Middle frontal gyrus (tissue), 1 donor: ENCODE measurements around the gene PEAK1.
A peak's percentile ranks its signal among the peaks of the same experiment; 100 is the strongest.

ENCODE experiments used
- DNase-seq: peaks from one replicate; pipeline ENCODE4 v3.0.0-alpha.2; 2015; ENCODE audit warnings: low spot score; ENCODE audit errors: extremely low spot score

Gene PEAK1

DNA sequence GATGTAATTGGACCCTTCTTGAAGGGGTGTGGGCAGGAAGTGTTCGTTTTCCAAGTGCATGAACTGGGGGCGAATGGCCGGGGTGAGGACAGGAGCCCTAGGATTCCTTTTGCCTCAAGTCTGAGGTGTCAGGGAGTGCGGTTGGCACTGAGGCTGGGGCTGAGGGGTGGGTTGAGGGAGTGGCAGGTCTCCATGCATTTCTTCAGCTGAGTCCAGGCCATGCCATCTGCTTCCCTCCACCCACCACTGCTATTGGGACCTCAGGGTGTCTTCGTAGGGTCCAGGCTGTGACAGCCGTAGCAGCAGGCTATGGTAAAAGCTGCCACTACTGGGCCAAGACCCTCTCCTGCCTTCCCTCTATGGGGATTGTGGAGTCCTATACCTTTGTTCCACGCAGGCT is 323.4 kb downstream of the PEAK1 start:
- DNase-seq, result no peak

DNA sequence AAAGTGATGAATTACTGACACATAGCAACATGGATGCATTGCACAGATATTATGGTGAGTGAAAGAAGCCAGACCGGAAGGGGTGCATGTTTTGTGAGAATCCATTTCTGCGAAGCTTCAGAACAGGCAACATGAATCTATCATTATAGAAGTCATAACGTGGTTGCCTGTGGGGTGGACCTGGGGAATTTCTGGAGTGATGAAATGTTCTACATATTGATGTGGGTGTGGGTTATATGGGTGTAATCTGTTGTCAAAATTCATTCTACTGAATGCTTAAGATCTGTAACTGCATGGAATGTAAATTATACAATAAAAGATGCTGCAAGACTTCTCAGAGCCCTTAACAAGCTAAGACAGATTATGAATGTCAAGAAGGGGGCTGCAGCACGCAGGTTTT is 323.8 kb downstream of the PEAK1 start:
- DNase-seq, result no peak

- no peak for DNase-seq
Observed at GRCh38 chr15:77094397-77095030, 325.4 kb downstream of the PEAK1 start.

DNA sequence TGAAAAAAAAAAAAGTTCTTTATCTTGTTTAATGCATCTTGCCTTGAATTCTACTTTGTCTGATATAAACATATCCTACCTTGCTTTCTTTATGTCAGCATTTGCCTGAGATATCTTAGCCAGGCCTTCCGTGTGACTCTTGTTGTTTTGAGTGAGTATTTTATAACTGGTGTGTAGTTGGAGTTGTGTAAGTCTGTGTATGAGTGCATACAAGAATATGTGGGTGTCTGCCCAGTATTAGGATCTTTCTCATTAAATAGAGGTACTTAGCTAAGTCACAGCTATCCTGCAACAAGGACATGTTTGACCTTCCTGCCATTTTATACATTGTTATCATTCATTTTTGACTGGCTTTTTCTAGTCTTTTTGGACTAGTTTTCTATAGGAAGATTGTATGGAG is 326.5 kb downstream of the PEAK1 start:
- no peak for DNase-seq

GRCh38 chr15:77091097-77091496 is 328.8 kb downstream of the PEAK1 start:
- DNase-seq, result no peak

- no peak for DNase-seq
Observed at GRCh38 chr15:77087213-77087612, 332.7 kb downstream of the PEAK1 start.

DNA sequence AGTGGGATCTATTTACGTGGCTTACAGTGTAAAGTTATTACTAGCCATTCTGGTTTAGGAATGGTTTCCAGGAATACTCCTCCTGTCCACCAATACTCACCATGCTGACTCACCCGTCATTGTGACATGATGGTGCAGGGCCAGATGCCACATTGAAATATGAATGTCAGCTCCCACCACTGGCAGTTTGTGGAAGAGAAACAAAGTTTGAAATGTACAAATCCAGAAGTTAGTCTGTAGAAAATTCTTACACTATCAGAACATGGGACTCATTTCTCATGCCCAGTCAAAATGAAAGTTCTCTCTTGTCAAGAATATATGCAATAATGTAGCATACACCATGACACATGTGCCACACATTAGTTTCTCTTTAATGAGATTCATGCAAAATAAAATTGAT is 334.6 kb downstream of the PEAK1 start:
- DNase-seq, result no peak

DNA sequence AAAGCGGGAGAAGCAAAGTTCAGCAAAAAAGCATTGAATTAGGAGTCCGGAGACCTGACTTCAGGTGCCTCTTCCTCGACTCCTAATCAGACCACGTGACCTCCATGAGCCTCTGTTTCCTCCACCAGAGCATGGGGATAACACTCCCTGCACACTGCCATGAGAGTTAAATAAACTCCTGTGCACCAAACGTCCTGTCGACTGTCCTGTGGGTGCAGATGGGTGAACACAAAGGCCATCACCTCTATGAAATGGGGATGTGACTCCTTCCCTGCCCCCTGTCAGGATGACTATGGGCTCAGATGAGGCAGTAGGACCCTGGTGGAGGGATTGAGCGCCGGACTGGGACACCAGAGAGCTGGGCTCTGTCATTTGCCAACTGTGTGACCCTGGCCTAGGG is 335.5 kb downstream of the PEAK1 start:
- DNase-seq, result no peak

DNA sequence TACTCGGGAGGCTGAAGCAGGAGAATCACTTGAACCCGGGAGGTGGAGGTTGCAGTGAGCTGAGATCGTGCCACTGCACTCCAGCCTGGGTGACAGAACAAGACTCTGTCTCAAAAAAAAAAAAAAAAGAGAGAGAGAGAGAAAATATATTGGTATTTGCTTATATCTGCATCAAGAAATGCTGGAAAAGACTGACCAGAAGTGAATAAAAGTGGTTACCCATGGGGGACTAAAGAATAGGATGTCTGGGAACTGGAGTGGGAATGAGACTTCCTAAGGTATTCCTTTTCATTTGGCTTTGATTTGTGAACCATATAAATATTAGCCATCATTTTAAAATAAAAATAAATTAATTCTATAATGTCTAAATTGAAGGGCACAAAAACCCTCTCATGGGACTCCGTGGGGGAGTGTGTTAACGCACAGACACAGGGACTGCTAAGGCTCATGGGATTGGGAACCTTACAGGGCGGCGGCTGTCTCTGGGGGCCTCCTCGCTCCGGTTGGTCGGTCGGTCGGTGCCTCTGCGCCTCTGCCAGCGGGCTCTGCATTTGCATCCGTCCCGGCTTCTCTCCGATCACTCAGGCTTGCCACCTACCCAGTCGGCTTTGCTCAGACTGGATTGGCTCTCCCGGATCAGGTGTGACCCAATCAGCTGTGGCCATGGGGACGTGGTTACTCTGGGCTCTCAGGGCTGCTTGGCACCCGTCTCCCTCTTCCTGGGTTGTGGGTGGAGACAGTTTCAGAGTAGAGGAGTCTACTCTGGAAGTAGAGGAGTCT is 336.3 kb downstream of the PEAK1 start:
- DNase-seq, result peak; percentile 82

GRCh38 chr15:77081971-77082370 is 337.9 kb downstream of the PEAK1 start:
- no peak for DNase-seq

- no peak for DNase-seq
Observed at GRCh38 chr15:77076323-77076915, 343.5 kb downstream of the PEAK1 start.

DNA sequence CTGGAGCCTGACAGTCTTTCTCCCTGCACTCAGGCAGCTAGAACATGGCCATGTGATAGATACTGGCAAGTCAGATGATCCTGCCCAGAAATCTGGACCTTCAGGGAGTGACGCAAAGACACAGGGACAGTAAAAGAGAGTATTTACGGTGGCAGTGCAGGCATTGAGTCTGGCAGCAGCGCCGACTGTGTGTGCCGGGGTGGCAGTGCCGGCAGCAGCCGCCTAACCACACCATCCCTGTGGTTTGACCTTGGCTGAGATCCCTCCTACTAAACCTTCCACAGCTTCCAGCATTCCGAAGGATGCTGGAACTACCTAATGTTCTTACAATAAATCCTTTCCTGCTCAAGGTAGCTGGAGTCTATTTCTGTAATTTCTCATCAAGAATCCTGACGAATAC is 344.4 kb downstream of the PEAK1 start:
- DNase-seq, result no peak

GRCh38 chr15:77074350-77074749 is 345.6 kb downstream of the PEAK1 start:
- no peak for DNase-seq

- DNase-seq, result no peak
Observed at GRCh38 chr15:77071305-77072223, 348.3 kb downstream of the PEAK1 start.

DNA sequence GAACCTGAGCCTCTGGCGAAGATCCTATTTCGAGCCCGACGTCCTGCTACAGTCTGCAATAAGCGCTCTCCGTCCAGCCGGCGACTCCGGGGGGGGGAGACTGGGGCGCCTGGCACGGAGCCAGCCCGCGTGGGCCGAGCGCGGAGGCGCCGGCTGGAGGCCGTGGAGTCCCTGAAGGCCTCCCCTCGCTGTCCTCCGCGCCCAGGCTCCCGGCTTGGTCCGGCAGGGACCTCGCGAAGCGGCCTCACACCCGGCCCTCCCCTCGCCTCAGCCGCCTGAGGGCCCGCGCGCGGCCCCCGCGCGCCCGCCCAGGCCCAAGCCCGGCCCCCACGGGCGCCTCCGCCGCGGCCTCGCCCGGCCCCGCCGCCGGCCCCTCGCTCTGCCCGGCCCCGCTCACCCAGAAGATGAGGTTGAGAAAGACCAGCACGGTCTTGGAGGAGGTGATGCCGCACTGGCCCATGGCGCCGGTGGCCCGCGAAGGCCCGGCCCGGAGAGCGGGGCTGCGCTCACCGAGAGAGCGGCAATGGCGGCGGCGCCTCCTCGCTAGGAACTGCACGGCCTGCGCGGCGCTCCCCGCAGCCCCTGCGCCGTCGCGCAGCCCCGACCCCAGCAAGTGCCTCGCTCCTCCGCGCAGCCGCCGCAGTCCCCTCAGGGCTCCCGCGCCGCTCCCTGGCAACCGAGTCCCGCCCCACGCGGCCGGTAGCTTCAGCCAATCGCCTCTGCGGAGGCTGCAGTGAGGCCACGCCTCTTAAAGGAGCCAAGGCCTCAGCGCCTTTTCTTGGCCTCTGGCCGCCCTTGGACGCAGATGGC is 349.2 kb downstream of the PEAK1 start, which contains the start of gene TSPAN3:
Gene TSPAN3 (minus strand): TSS at position 615 of the 810 bp plus-strand sequence. CDS start 155 bp downstream, at position 460.
- peak; percentile 93 for DNase-seq

- no peak for DNase-seq
Observed at GRCh38 chr15:77070180-77070494, 349.8 kb downstream of the PEAK1 start.

- DNase-seq, result no peak
Observed at GRCh38 chr15:77069521-77070121, 350.3 kb downstream of the PEAK1 start.

DNA sequence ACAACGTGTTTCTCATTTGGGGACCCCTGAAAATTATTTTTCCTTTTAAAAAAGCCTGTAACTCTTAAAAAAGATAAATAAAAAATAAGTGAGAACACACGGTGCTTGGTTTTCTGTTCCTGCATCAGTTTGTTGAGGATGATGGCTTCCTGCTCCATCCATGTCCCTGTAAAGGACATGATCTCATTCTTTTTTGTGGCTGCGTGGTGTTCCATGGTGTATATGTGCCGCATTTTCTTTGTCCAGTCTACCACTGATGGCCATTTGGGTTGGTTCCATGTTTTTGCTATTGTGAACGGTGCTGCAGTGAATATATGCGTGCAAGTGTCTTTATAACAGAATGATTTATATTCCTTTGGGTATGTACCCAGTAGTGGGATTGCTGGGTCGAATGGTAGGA is 351.3 kb downstream of the PEAK1 start:
- no peak for DNase-seq

DNA sequence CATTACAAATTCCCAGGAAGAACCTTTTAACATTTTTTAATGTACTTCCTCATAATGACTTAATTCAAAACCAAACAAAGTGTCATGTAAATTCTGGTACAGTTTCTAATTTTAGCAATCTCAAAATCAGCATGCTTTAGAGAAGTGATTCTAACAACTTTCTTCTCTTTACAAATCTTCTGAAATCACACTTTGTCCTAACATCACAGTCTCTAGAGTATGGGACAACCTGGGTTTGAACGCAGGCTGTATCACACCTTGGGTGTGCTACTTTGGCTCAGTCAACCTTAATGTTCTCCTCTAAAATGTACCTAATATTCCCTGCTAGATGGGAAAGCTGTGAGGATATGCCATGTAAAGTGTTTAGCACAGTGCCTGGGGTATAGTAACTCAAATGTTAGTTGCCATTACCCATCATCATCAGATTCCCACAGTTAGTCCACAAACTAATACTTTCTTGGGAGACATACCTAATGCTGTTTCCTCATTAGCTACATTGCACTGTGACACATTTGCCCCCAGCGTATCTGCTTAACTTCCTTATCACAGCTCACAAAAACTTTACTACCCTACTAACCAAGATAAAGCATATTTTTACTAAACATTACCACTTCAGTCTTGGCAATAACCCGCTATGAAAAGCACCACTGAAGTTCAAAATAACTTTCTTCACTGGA is 352.1 kb downstream of the PEAK1 start:
- DNase-seq, result no peak
